Measurements from ENCODE around the gene ANKRD52. TPM values are rescaled to one million over a fixed set of nuclear protein-coding genes. Genes with fewer than 3 reads are reported as not detected.

The ANKRD52 gene
- total and polyA plus RNA-seq, 2 experiments from 2014 or later = 20.3 to 25.2 TPM

- H3K27me3 Mint-ChIP-seq (ENCODE audit: insufficient read depth, low read depth, poor library complexity) = no peaks in the 10 kb centered on the region
- DNase-seq (ENCODE audit: low spot score) (peak; percentile 90), ATAC-seq (peak; percentile 98)
- H3K36me3 ChIP-seq (ENCODE audit: insufficient read depth) = peaks cover 42% of the 10 kb centered on the region
- H3K9me3 Mint-ChIP-seq = no peaks in the 10 kb centered on the region
- no peaks in the 10 kb centered on the region; the same call in 2 of the 3 replicates for H3K4me1 Mint-ChIP-seq
- no peak overlapping the region for H3K4me3 Mint-ChIP-seq
- 0 out of 2 replicates have a peak overlapping the region, but pooled peaks have one; percentile 71 for H3K27ac ChIP-seq (ENCODE audit: low read depth)
- H3K79me2 ChIP-seq (replicated peaks; ENCODE audit: insufficient read depth) = no peaks in the 10 kb centered on the region
- H3F3A ChIP-seq (replicated peaks; ENCODE audit: low read depth) = peaks cover 26% of the 10 kb centered on the region
- no peak for TF ChIP-seq STAT1 (IDR thresholded peaks at IDR 0.05; ENCODE audit: unreplicated experiment)
- TF ChIP-seq EZH2phosphoT487 (IDR thresholded peaks at IDR 0.05; ENCODE audit: unreplicated experiment) = no peak
- TF ChIP-seq ZNF462 (CRISPR knock-in tag; IDR thresholded peaks at IDR 0.05) = no peak
- TF ChIP-seq CREB1 (CRISPR knock-in tag; IDR thresholded peaks at IDR 0.05; ENCODE audit: low read depth) = no peak
- TF ChIP-seq JUNB (IDR thresholded peaks at IDR 0.05; ENCODE audit: unreplicated experiment) = no peak
- TF ChIP-seq CTCF (conservative IDR thresholded peaks at IDR 0.05; ENCODE audit: low read depth in 2 of 2) = peak; percentile 65 to 83
- TF ChIP-seq ETS1 (IDR thresholded peaks at IDR 0.05) = no peak
- H3K4me1 ChIP-seq (ENCODE audit: insufficient read depth) = no peaks in the 10 kb centered on the region
- peaks cover 8% of the 10 kb centered on the region for H4K20me1 ChIP-seq (replicated peaks; ENCODE audit: insufficient read depth)
- peaks cover 75% of the 10 kb centered on the region for H3K36me3 Mint-ChIP-seq (ENCODE audit: low read depth)
- H3K4me3 ChIP-seq = no peak overlapping the region
- H2AFZ ChIP-seq = no peak overlapping the region
- H3K9me2 ChIP-seq (ENCODE audit: insufficient read depth) = no peaks in the 10 kb centered on the region
- H3K27me3 ChIP-seq (ENCODE audit: insufficient read depth) = no peaks in the 10 kb centered on the region
- H3K4me2 ChIP-seq = no peak overlapping the region
- H3K27ac Mint-ChIP-seq = 0 out of 2 replicates have a peak overlapping the region, but pooled peaks have one; percentile 16
Measured at GRCh38 chr12:56206452-56207166, 51.6 kb downstream of the ANKRD52 start.
